GM18861 (cell line): ENCODE data around the gene HOXA3.

Experiments used
- ATAC-seq: cut with Tn5 transposase; IDR thresholded peaks from one replicate; pipeline ENCODE4 v1.9.1; 2021; ENCODE audit not compliant: unreplicated experiment

HOXA3 gene

GRCh38 chr7:27106181-27106900 lies 46.0 kb downstream of the HOXA3 start:
- no peak for ATAC-seq

DNA sequence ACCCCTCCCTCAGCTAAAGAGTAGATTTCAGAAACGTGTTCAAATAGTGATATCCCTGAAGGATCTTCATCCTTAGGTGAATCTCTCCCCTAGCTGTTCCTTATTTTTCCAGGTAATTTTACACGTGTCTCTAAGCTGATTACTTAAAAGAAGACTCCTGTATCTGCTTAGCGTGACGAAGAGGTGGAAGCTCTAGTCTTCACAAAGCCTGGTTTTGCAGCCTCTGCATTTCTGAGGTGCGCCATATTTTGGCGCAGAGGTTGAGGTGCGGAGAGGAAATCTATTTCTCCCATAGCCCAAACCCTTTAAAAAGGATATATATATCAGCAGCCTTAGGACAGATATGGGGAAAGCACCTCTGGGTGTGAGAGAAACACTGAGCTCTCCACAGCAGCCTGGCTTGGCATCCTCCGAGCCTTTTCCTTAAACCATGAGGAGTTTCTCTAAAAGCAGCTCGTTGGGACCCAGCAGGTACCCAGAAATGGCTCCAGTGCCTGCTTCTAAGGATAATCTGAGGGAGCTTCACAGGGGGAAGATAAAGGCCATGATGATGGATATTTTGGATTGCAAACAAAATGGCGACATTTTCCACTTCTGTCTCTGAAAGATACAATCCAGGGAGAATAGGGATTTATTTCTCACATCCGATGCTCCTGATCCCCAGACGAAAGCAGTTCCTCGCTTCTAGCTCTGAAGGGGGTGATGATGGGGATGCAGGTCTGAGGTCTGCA lies 46.9 kb downstream of the HOXA3 start:
- no peak for ATAC-seq

DNA sequence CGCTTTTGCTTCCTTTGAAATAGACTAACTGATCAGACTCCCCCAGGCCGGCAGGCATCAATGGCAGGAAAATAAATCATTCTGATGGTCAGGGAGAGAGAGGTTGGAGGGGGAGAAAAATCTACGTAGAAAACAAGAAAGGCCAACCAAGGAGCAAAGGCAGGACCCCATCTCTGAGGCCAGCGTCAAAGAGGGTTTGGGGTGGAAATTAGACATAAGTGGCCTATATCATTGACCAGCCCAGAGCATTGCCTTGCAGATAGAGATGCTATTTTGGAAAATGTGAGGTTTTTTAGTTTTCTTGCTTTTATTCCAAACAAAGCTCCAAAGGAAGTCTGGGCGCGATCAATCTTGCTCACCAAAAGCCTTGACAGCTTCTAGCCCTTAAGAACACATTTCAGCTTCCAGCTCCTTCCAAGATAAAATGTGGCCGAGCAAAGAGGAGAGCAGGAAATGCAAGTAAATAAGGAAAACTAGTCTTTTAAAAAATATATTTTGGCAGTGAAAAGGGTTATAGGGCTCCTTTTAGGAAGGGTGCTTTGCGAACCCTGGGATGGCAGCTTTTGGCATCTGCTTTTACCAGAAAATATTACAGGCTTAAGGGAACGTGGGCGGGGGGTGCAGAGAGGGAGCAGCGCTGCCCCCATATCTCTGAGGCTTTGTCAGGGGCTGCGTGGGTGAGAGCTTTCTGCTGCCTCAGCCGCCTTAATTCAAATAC lies 47.9 kb downstream of the HOXA3 start:
- no peak for ATAC-seq

GRCh38 chr7:27103489-27104226 lies 48.7 kb downstream of the HOXA3 start:
- no peak for ATAC-seq

DNA sequence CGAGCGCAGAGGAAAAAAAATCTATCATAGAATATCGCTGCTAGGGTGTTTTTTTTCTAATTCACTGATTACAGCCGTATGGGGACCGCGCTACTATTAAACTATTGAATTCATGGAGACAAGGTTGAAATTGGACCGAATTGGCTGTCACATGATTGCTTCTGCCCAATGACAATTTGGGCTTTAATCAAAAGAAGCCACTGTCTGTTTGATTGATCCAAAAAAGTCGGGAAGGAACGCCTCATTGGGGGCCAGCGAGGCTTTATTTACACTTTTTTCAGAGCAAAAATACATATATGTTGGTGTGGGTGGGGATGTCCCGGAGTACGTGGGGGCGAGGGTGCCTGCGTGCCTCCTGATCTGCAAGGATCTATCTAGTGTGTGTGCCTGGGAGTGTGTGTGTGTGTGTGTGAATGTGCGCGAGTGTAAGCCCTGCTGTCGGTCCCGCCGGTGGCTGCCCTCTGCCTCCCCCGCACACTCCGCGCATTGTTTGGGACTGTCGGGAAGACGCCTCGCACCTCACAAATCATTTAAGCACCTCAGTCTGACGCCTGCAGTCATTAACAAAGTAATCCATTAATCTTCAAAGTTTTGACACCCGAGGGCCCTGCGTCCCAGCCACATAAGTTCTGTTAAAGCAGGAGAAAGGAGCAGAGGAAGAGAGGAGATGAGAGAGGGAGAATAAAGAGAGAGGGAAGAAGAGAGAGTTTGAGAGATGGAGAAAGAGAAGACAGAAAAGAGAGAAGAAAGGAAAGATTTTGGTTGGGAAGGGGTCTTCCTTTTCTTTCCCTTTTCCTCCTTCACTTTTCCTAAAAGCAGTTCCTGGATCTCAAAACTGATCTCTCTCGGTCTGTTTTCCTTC lies 49.6 kb downstream of the HOXA3 start, which contains the start of gene HOXA2:
TSS of gene HOXA2 (minus strand) at position 103 of the 862 bp plus-strand sequence. CDS start 183 bp downstream, outside the sequence.
- ATAC-seq = no peak

DNA sequence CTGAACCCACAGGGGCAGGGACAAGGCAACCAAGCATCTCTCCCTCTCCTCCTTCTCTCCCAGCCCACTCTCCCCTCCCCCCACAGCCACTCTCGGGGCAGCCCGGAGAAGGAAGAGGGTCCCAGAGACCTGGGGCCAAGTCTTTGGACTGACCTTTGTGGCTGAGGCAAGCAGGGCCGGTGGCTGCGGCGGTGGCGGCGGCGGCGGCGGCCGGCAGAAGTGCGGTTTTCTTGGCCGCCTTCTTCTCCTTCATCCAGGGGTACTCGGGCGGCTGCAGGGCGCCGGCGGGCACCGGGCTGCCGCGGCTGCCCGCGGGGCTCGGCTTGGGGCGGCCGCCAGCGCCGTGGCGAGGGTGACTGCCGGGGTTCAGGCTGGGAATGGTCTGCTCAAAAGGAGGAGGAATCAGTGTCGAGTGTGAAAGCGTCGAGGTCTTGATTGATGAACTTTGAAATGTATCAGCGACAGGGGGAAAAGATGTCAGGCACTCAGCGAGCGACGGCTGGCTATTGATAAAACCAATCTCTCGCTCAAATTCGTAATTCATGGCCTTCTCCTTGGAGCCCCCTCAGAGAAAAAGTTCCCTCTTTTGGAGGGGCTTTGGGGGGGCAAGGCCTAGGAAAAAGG lies 50.3 kb downstream of the HOXA3 start:
- no peak for ATAC-seq

GRCh38 chr7:27101171-27101956 lies 51.0 kb downstream of the HOXA3 start:
- no peak for ATAC-seq

GRCh38 chr7:27100694-27101170 lies 51.7 kb downstream of the HOXA3 start:
- no peak for ATAC-seq

- ATAC-seq = no peak
Measured at GRCh38 chr7:27099453-27100370, 52.7 kb downstream of the HOXA3 start.

DNA sequence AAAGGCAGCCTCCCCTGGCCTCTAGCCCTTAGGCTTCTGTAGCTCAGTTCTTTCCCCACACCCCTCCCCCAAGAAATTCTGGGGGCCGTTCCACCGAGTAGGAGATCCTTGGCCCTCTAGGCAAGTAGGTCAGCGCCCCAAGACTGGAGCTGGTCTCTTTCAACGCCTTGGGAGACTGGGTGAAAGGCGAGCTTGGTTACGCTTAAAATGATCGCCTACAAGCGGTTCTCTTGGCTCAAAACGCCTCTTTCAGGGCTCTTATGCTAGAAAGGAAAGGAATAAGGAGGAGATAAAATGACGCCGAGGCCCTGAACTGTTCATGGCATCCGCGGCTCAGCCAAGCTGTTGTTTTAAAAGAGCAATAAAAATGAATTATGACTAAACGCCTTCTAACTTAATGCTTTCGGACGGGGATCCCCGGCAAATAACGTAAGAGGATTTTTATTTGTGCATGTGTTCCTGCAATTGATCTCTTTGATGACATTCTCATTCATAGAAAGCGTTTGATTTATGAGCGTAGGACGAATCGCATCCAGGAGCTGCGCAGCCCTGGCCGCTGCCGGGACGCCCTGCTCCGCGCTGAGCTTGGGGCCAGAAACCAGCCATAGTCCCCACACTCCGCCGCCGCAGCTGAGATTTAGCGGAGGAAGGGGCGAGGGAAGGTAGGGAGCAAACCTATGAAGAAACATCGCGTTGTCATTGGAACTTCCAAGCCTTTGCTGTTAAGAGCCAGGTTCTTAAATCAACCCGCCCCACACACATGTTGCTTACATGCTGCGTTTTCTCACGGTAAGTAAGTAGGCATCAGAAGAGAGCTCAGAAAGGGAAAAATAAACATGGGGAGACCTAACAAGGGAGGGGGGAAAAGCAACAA lies 53.6 kb downstream of the HOXA3 start:
- no peak for ATAC-seq

- no peak for ATAC-seq
Measured at GRCh38 chr7:27097686-27098577, 54.5 kb downstream of the HOXA3 start.

- no peak for ATAC-seq
Measured at GRCh38 chr7:27096768-27097514, 55.4 kb downstream of the HOXA3 start.

GRCh38 chr7:27095897-27096767 lies 56.3 kb downstream of the HOXA3 start, which contains the start of gene HOXA1:
Gene HOXA1, minus strand, starts transcription at chr7:27096000. Its CDS starts 88 bp downstream, at chr7:27095912.
- ATAC-seq = peak; percentile 90
